Tibial artery (tissue), 4 donors: ENCODE results near the gene UNC13C.

ENCODE experiments used
- DNase-seq, 2 donors: peaks; one replicate each; pipeline ENCODE4 v3.0.0-alpha.2; 2019
- H3K27ac ChIP-seq, 2 donors: fragments of 200-600 bp; sonication (generic) in 1 of 2; 1 replicate in 1 of 2; 2 replicates in 1 of 2; pipeline ENCODE4 v1.5.1; 2018 to 2019; ENCODE audit warnings: mild to moderate bottlenecking in 1 of 2
- H3K27me3 ChIP-seq, 2 donors: fragments of 200-600 bp; sonication (generic) in 1 of 2; one replicate each; pipeline versions ENCODE4 v1.5.1 to v1.6.0; 2016 to 2019
- H3K36me3 ChIP-seq, 3 donors: fragments of 200-600 bp; sonication (generic) in 2 of 3; one replicate each; pipeline ENCODE4 v1.5.1; 2016 to 2019; ENCODE audit warnings: mild to moderate bottlenecking in 2 of 3
- H3K4me1 ChIP-seq, 4 donors: fragments of 200-600 bp; sonication (generic) in 2 of 4; 1 replicate in 3 of 4; 2 replicates in 1 of 4; pipeline ENCODE4 v1.5.1; 2016 to 2019
- H3K4me3 ChIP-seq, 2 donors: fragments of 200-600 bp; sonication (generic) in 1 of 2; 1 replicate in 1 of 2; 2 replicates in 1 of 2; pipeline ENCODE4 v1.5.1; 2018 to 2019; ENCODE audit warnings: mild to moderate bottlenecking in 2 of 2
- H3K9me3 ChIP-seq, 3 donors: fragments of 200-600 bp; sonication (generic) in 1 of 3; one replicate each; pipeline ENCODE4 v1.5.1; 2016 to 2019
- intact Hi-C: fragments of 100-400 bp; cut with DNase I; formaldehyde crosslinking; loops from one replicate; pipeline ENCODE4 v1.15.0; 2023; ENCODE audit warnings: low total_unique reads
- TF ChIP-seq, protein P1 (sequence below), 2 experiments: fragments of 200-600 bp in 1 of 2; fragments of 450-650 bp in 1 of 2; IDR thresholded peaks; one replicate each; pipeline ENCODE4 v1.5.1; 2017 to 2019; ENCODE audit warnings: antibody characterized with exemption in 2 of 2, mild to moderate bottlenecking in 1 of 2, moderate library complexity in 1 of 2

Gene UNC13C

DNA sequence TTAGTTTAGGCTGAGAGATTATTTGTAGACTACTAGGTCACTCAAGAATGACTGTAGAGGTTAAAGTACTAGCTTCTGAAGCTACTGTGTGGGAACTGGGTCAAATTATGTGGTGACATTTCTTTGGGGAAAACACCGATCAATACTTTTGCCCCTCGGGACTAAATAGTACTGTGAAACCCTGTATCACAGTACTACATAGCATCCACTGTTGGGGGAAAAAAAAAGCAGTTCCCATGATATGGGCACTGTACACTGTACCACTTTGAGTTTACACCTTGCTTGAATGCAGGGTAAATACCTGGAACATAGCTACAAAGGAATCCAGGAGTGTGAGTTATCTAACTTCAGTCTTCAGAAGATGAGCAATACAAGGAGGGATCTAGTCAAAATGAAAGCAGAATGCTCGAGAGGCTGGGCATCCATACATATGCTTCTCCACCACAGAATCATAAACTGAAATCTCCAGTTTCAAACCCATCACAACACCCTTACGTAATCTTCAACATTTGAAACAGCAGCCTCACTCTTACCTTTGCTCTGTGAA lies 311.4 kb downstream of the UNC13C start:
- Histone ChIP-seq H3K4me3 (no peak overlapping the region), H3K9me3 (no peaks in the 10 kb centered on the region), H3K36me3 (no peaks in the 10 kb centered on the region), H3K27me3 (no peaks in the 10 kb centered on the region), H3K27ac (no peak overlapping the region), H3K4me1 (no peaks in the 10 kb centered on the region)
- no peak for DNase-seq
- intact Hi-C loops, result no loop called here
- TF ChIP-seq, protein P1, sequence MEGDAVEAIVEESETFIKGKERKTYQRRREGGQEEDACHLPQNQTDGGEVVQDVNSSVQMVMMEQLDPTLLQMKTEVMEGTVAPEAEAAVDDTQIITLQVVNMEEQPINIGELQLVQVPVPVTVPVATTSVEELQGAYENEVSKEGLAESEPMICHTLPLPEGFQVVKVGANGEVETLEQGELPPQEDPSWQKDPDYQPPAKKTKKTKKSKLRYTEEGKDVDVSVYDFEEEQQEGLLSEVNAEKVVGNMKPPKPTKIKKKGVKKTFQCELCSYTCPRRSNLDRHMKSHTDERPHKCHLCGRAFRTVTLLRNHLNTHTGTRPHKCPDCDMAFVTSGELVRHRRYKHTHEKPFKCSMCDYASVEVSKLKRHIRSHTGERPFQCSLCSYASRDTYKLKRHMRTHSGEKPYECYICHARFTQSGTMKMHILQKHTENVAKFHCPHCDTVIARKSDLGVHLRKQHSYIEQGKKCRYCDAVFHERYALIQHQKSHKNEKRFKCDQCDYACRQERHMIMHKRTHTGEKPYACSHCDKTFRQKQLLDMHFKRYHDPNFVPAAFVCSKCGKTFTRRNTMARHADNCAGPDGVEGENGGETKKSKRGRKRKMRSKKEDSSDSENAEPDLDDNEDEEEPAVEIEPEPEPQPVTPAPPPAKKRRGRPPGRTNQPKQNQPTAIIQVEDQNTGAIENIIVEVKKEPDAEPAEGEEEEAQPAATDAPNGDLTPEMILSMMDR (IDR thresholded peaks at IDR 0.05), result no peak

GRCh38 chr15:54298396-54298795 lies 320.2 kb downstream of the UNC13C start:
- Histone ChIP-seq H3K27ac (no peak overlapping the region), H3K36me3 (no peaks in the 10 kb centered on the region), H3K4me3 (no peak overlapping the region), H3K9me3 (no peaks in the 10 kb centered on the region), H3K4me1 (no peaks in the 10 kb centered on the region), H3K27me3 (no peaks in the 10 kb centered on the region)
- DNase-seq, result no peak
- intact Hi-C loops, result no loop called here
- TF ChIP-seq, protein P1 (IDR thresholded peaks at IDR 0.05), result no peak

- intact Hi-C loops, result no loop called here
- Histone ChIP-seq H3K36me3 (no peaks in the 10 kb centered on the region), H3K4me3 (no peak overlapping the region), H3K27me3 (no peaks in the 10 kb centered on the region), H3K27ac (peak overlapping the region in 1 of 2 donors; percentile 15), H3K4me1 (peaks cover 0 to 13% (median 0%) of the 10 kb centered on the region in 4 donors), H3K9me3 (no peaks in the 10 kb centered on the region)
- TF ChIP-seq, protein P1 (IDR thresholded peaks at IDR 0.05), result no peak
- DNase-seq, result no peak
These were observed 326.1 kb downstream of the UNC13C start for GRCh38 chr15:54304321-54304720.

- Histone ChIP-seq H3K27ac (no peak overlapping the region), H3K9me3 (no peaks in the 10 kb centered on the region), H3K4me3 (no peak overlapping the region), H3K4me1 (peaks cover 0 to 13% (median 0%) of the 10 kb centered on the region in 4 donors), H3K36me3 (no peaks in the 10 kb centered on the region), H3K27me3 (no peaks in the 10 kb centered on the region)
- TF ChIP-seq, protein P1 (IDR thresholded peaks at IDR 0.05), result no peak
- no peak for DNase-seq
- intact Hi-C loops, result no loop called here
These were observed 326.9 kb downstream of the UNC13C start for GRCh38 chr15:54305138-54305537.

- intact Hi-C loops, result no loop called here
- no peak for DNase-seq
- TF ChIP-seq, protein P1 (IDR thresholded peaks at IDR 0.05), result no peak
- H3K27me3 ChIP-seq, result no peaks in the 10 kb centered on the region
- no peak overlapping the region for H3K4me3 ChIP-seq
- H3K4me1 ChIP-seq, result peaks cover 0 to 13% (median 0%) of the 10 kb centered on the region in 4 donors
- no peaks in the 10 kb centered on the region for H3K36me3 ChIP-seq
- H3K27ac ChIP-seq, result no peak overlapping the region
- no peaks in the 10 kb centered on the region for H3K9me3 ChIP-seq
These were observed 329.1 kb downstream of the UNC13C start for GRCh38 chr15:54307252-54307902.
